ENCODE results near the gene SDCCAG8. TPM values are rescaled to one million over a fixed set of nuclear protein-coding genes. Genes with fewer than 3 reads are reported as not detected.

The SDCCAG8 gene
- total and polyA plus RNA-seq, 10 donors, result 14.8 to 79.3 (median 46.5) TPM

DNA sequence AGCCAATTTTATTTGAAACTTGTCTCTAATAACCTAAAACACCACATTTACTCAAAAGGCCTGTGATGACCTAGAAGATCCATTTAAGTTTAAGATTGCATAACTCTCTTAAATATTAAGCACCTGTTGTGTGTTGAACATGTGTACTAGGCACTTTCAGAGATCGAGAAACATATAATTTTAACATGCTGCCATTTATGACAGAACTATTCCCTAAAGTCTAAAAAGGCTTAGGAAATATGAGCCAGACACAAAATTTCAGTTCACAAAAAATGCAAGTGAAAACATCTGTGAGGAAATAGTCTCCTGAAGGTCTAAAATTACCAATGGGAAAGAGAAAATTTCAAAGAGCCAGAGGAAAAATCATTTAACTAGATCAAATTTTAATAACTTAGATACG lies 38.5 kb upstream of the SDCCAG8 start:
- Histone ChIP-seq H3K9me3 (no peaks in the 10 kb centered on the region), H3K27ac (no peak overlapping the region), H3K4me3 (no peak overlapping the region), H3K27me3 (replicated peaks in 1 of 7) (no peaks in the 10 kb centered on the region), H3K4me1 (peaks cover 0 to 6% (median 0%) of the 10 kb centered on the region in 6 donors), H3K36me3 (peaks cover 3 to 72% (median 22%) of the 10 kb centered on the region in 6 donors)
- 91 to 98% (median 94%) methylated on average over 2 of the region's 2 CpGs for WGBS, 5 donors
- intact Hi-C loops (cut with DNase I; ENCODE audit: low total_unique reads), result no loop called here
- TF ChIP-seq POLR2AphosphoS5 (IDR thresholded peaks at IDR 0.05) (no peak), POLR2A (IDR thresholded peaks at IDR 0.05) (no peak)
- TF ChIP-seq, protein P1, sequence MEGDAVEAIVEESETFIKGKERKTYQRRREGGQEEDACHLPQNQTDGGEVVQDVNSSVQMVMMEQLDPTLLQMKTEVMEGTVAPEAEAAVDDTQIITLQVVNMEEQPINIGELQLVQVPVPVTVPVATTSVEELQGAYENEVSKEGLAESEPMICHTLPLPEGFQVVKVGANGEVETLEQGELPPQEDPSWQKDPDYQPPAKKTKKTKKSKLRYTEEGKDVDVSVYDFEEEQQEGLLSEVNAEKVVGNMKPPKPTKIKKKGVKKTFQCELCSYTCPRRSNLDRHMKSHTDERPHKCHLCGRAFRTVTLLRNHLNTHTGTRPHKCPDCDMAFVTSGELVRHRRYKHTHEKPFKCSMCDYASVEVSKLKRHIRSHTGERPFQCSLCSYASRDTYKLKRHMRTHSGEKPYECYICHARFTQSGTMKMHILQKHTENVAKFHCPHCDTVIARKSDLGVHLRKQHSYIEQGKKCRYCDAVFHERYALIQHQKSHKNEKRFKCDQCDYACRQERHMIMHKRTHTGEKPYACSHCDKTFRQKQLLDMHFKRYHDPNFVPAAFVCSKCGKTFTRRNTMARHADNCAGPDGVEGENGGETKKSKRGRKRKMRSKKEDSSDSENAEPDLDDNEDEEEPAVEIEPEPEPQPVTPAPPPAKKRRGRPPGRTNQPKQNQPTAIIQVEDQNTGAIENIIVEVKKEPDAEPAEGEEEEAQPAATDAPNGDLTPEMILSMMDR (IDR thresholded peaks at IDR 0.05 in 8 of 11, conservative IDR thresholded peaks at IDR 0.05 in 3 of 11), result no peak
- no peak for DNase-seq

DNA sequence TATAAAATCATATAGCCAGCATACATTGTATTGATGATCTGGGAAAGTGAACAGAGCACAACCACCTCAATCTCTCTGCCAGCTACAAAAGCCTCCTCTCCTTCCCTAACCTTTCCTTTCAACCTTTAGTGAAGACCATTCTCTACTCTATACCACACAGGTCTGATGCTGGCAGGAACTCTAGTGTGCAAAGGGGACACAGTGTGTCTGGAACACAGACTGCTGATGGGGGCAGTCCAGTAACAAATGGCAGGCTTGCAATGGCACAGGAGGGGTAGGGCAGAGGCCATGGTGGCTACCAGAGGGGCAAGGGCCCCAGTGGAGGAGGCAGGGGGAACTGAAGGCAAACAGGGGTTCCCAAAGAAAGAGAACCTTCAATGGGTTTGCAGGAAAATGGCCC lies 37.8 kb upstream of the SDCCAG8 start:
- Histone ChIP-seq H3K4me1 (peaks cover 0 to 6% (median 0%) of the 10 kb centered on the region in 6 donors), H3K27me3 (replicated peaks in 1 of 7) (no peaks in the 10 kb centered on the region), H3K36me3 (peaks cover 3 to 79% (median 24%) of the 10 kb centered on the region in 6 donors), H3K27ac (no peak overlapping the region), H3K9me3 (no peaks in the 10 kb centered on the region), H3K4me3 (no peak overlapping the region)
- TF ChIP-seq POLR2AphosphoS5 (IDR thresholded peaks at IDR 0.05) (no peak), POLR2A (IDR thresholded peaks at IDR 0.05) (no peak)
- DNase-seq, result no peak
- intact Hi-C loops (cut with DNase I; ENCODE audit: low total_unique reads), result no loop called here

DNA sequence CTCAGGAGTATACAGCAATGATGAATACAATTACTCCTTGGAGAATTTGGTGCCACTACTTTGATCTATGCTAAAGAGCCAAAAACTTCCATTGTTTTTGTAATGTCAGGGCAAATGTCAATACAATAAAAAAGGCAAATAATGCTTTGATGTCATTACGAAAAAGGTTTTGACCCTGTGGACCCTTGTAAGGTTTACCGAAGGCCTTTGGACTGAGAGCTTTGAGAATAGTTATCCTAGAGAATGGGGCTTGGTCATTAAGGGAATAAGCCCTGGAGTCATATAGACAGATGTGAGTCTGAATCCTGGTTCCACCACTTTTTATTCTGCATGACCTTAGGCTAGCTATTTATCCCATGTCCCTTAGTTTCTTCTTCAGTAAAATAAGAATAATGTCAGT lies 28.2 kb upstream of the SDCCAG8 start:
- H3K27ac ChIP-seq, result no peak overlapping the region
- no peaks in the 10 kb centered on the region for H3K27me3 ChIP-seq (replicated peaks in 1 of 7)
- no peak overlapping the region for H3K4me3 ChIP-seq
- peaks cover 16 to 42% (median 38%) of the 10 kb centered on the region in 8 donors for H3K9me3 ChIP-seq
- intact Hi-C loops (cut with DNase I; ENCODE audit: low total_unique reads), result no loop called here
- peaks cover 0 to 54% (median 13%) of the 10 kb centered on the region in 6 donors for H3K36me3 ChIP-seq
- WGBS, 5 donors, result 90 to 94% (median 93%) methylated on average over 2 of the region's 2 CpGs
- peaks cover 0 to 5% (median 0%) of the 10 kb centered on the region in 6 donors for H3K4me1 ChIP-seq
- TF ChIP-seq POLR2AphosphoS5 (IDR thresholded peaks at IDR 0.05) (no peak), POLR2A (IDR thresholded peaks at IDR 0.05) (no peak)
- TF ChIP-seq, protein P1 (IDR thresholded peaks at IDR 0.05 in 8 of 11, conservative IDR thresholded peaks at IDR 0.05 in 3 of 11), result no peak
- DNase-seq, result no peak

DNA sequence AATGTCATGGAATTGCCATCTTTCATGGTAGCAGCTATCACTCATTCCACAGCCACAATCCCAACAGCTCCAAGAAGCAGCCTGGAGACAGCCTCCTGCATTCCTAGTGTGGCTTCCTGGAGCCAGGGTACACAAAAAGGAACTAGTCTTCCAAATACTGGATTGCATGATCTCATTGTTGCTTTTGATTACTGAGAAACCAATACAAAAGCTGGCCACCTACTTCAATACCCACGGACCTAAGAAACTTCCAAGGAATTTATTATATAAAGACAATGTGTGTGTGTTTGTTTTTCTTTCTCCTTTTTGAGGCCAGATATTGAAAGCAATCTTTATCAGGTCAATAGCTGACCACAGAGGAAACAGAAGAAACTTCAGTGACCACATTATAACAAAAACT lies 26.3 kb upstream of the SDCCAG8 start:
- Histone ChIP-seq H3K27ac (no peak overlapping the region), H3K9me3 (peaks cover 16 to 54% (median 46%) of the 10 kb centered on the region in 8 donors), H3K4me3 (no peak overlapping the region), H3K4me1 (peaks cover 0 to 5% (median 0%) of the 10 kb centered on the region in 6 donors), H3K36me3 (peaks cover 0 to 42% (median 4%) of the 10 kb centered on the region in 6 donors), H3K27me3 (replicated peaks in 1 of 7) (no peaks in the 10 kb centered on the region)
- WGBS, 5 donors, result 65 to 100% (median 100%) methylated on average over 1 of the region's 1 CpG
- TF ChIP-seq POLR2A (IDR thresholded peaks at IDR 0.05) (no peak), POLR2AphosphoS5 (IDR thresholded peaks at IDR 0.05) (no peak)
- TF ChIP-seq, protein P1 (IDR thresholded peaks at IDR 0.05 in 8 of 11, conservative IDR thresholded peaks at IDR 0.05 in 3 of 11), result no peak
- no peak for DNase-seq
- intact Hi-C loops (cut with DNase I; ENCODE audit: low total_unique reads), result no loop called here

DNA sequence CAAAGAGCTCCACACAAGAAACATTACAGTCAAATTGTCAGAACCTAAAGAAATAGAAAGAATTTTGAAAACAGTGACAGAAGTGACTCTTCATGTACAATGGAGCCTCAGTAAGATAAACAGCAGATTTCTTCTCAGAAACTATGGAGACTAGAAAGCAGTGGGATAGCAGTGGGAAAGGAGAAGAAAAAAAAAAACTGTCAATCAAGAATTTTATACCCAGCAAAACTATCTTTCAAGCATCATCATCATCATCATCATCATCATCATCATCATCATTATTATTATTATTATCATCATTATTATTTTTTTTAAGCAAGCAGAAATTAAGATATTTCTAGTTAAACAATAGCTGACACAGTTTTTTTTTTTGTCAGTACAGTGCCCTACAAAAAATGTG lies 24.9 kb upstream of the SDCCAG8 start:
- Histone ChIP-seq H3K27ac (no peak overlapping the region), H3K27me3 (replicated peaks in 1 of 7) (no peaks in the 10 kb centered on the region), H3K9me3 (peaks cover 16 to 54% (median 46%) of the 10 kb centered on the region in 8 donors), H3K4me1 (peaks cover 0 to 10% (median 2%) of the 10 kb centered on the region in 6 donors), H3K4me3 (no peak overlapping the region), H3K36me3 (peaks cover 0 to 34% (median 4%) of the 10 kb centered on the region in 6 donors)
- no peak for DNase-seq
- intact Hi-C loops (cut with DNase I; ENCODE audit: low total_unique reads), result no loop called here
- TF ChIP-seq POLR2A (IDR thresholded peaks at IDR 0.05) (no peak), POLR2AphosphoS5 (IDR thresholded peaks at IDR 0.05) (no peak)
- TF ChIP-seq, protein P1 (IDR thresholded peaks at IDR 0.05 in 8 of 11, conservative IDR thresholded peaks at IDR 0.05 in 3 of 11), result no peak

All from spleen (tissue), 11 donors.